Panc1 (cell line): Measurements from ENCODE around the gene ABTB2. TPM values are rescaled to one million over a fixed set of nuclear protein-coding genes. Genes with fewer than 3 reads are reported as not detected.

Experiments used
- ATAC-seq: fragments of 200-7000 bp; cut with Tn5 transposase; 2 replicates; pipeline ENCODE4 v1.9.1; 2020; ENCODE audit warnings: mild to moderate bottlenecking, moderate library complexity
- BruUV-seq: library from RNA; stranded (reverse); fragments of 400-500 nt; replicated peaks from 2 replicates; lab custom pipeline; 2021; lab: Mats Ljungman, UMichigan
- CTCF ChIA-PET: fragments of 300-600 bp; sonication (Branson Sonifier 250); formaldehyde crosslinking; loops from one replicate; lab custom pipeline; 2022; ENCODE audit warnings: antibody characterized with exemption; lab: Charles Lee
- POLR2A ChIA-PET: fragments of 300-600 bp; sonication (Branson Sonifier 250); formaldehyde crosslinking; loops from one replicate; lab custom pipeline; 2022; ENCODE audit warnings: antibody characterized with exemption; lab: Charles Lee
- DNase-seq: peaks from one replicate; pipeline ENCODE4 v3.0.0-alpha.2; 2010; ENCODE audit warnings: low read depth, low spot score
- H3K27ac ChIP-seq: 2 replicates; pipeline ENCODE4 v1.5.1; 2011; ENCODE audit warnings: mild to moderate bottlenecking, low read length, inconsistent platforms
- H3K27me3 ChIP-seq: fragments of 200-500 bp; sonication (Bioruptor generic); 2 replicates; pipeline ENCODE4 v1.6.0; 2014; ENCODE audit warnings: low read length, inconsistent platforms; ENCODE audit not compliant: control insufficient read depth, insufficient read depth
- H3K36me3 ChIP-seq: fragments of 200-500 bp; sonication (Bioruptor generic); 2 replicates; pipeline ENCODE4 v1.5.1; 2014; ENCODE audit warnings: inconsistent platforms, mild to moderate bottlenecking, low read length, moderate library complexity; ENCODE audit not compliant: control insufficient read depth, insufficient read depth
- H3K4me1 ChIP-seq: 2 replicates; pipeline ENCODE4 v1.5.1; 2011; ENCODE audit warnings: inconsistent platforms, mild to moderate bottlenecking, low read length, moderate library complexity; ENCODE audit not compliant: control insufficient read depth, insufficient read depth
- H3K4me3 ChIP-seq, 2 experiments: 2 replicates each; pipeline ENCODE4 v1.5.1; 2011 to 2012; ENCODE audit warnings: low read depth in 2 of 2, low read length in 2 of 2, mild to moderate bottlenecking in 2 of 2, inconsistent platforms in 1 of 2, moderate library complexity in 1 of 2
- H3K9me3 ChIP-seq: fragments of 200-500 bp; sonication (Bioruptor generic); 2 replicates; pipeline ENCODE4 v1.5.1; 2014; ENCODE audit warnings: low read depth, mild to moderate bottlenecking, inconsistent platforms, low read length, moderate library complexity; ENCODE audit not compliant: control insufficient read depth, insufficient read depth
- CTCF ChIP-seq: fragments of 450-650 bp; IDR thresholded peaks from 2 replicates; pipeline ENCODE4 v1.5.1; 2017; ENCODE audit warnings: mild to moderate bottlenecking
- POLR2AphosphoS5 ChIP-seq: IDR thresholded peaks from 2 replicates; pipeline ENCODE4 v1.6.1; 2012; ENCODE audit warnings: mild to moderate bottlenecking, low read depth, low read length, moderate library complexity
- REST ChIP-seq, 2 experiments: IDR thresholded peaks; 2 replicates each; pipeline ENCODE4 v1.6.1; 2011 to 2012; ENCODE audit warnings: low read depth in 2 of 2, control low read depth in 1 of 2, low read length in 1 of 2, mild to moderate bottlenecking in 1 of 2, moderate library complexity in 1 of 2; ENCODE audit not compliant: insufficient read depth in 1 of 2
- SIN3A ChIP-seq: IDR thresholded peaks from 2 replicates; pipeline ENCODE4 v1.6.1; 2012; ENCODE audit warnings: low read depth, mild to moderate bottlenecking, low read length, moderate library complexity, borderline replicate concordance; ENCODE audit not compliant: insufficient read depth
- TCF7L2 ChIP-seq: IDR thresholded peaks from 2 replicates; pipeline ENCODE4 v1.6.1; 2011; ENCODE audit warnings: mild to moderate bottlenecking, low read depth, low read length, inconsistent platforms
- in situ Hi-C: cut with HindIII; loops from 2 replicates; pipeline ENCODE4 v1.10.0; 2016; ENCODE audit warnings: low sequenced_read_pairs, low pct_unique_long_range_greater_than_20kb
- intact Hi-C: fragments of 100-400 bp; cut with micrococcal nuclease; formaldehyde crosslinking; loops from one replicate; pipeline ENCODE4 v1.10.0; 2022; ENCODE audit not compliant: unreplicated experiment
- total RNA-seq: library from RNA; stranded (reverse); gene quantifications from one replicate; pipeline ENCODE4 v1.2.1, GENCODE V29; 2021; ENCODE audit not compliant: unreplicated experiment

The ABTB2 gene
- total RNA-seq, 1 experiment from 2014 or later: 22.7 TPM

GRCh38 chr11:34267417-34267816, 90.4 kb downstream of the ABTB2 start:
- POLR2A ChIA-PET: no interaction called here
- intact Hi-C loops: no loop called here
- ATAC-seq (no peak), DNase-seq (no peak)
- BruUV-seq: no TSS peak
- in situ Hi-C loops: no loop called here
- H3K36me3 ChIP-seq: no peaks in the 10 kb centered on the region
- H3K4me1 ChIP-seq: peaks cover 47% of the 10 kb centered on the region
- H3K9me3 ChIP-seq: no peaks in the 10 kb centered on the region
- CTCF ChIA-PET: no interaction called here
- H3K27ac ChIP-seq: peak overlapping the region; percentile 70
- H3K4me3 ChIP-seq: no peak overlapping the region
- no peaks in the 10 kb centered on the region for H3K27me3 ChIP-seq
- TF ChIP-seq POLR2AphosphoS5: no peak
- no peak for TF ChIP-seq TCF7L2
- TF ChIP-seq REST (IDR thresholded peaks at IDR 0.05; ENCODE audit: insufficient read depth in 1 of 2, low read depth in 2 of 2, low read length in 1 of 2): no peak
- no peak for TF ChIP-seq CTCF
- TF ChIP-seq SIN3A: no peak

- in situ Hi-C loops (no loop called here), intact Hi-C loops (no loop called here)
- H3K9me3 ChIP-seq: no peaks in the 10 kb centered on the region
- DNase-seq (no peak), ATAC-seq (no peak)
- POLR2A ChIA-PET: no interaction called here
- H3K4me3 ChIP-seq: no peak overlapping the region
- peaks cover 51% of the 10 kb centered on the region for H3K4me1 ChIP-seq
- peak overlapping the region; percentile 70 for H3K27ac ChIP-seq
- TF ChIP-seq CTCF (no peak), REST (IDR thresholded peaks at IDR 0.05; ENCODE audit: insufficient read depth in 1 of 2, low read depth in 2 of 2, low read length in 1 of 2) (no peak), SIN3A (no peak), TCF7L2 (no peak), POLR2AphosphoS5 (no peak)
- no TSS peak for BruUV-seq
- no peaks in the 10 kb centered on the region for H3K27me3 ChIP-seq
- no peaks in the 10 kb centered on the region for H3K36me3 ChIP-seq
- CTCF ChIA-PET: interaction anchor here (0.6 kb wide), 1 partner anchor 272 kb away, joined by 4 read pairs; no protein-coding TSS in a partner anchor
Measured at GRCh38 chr11:34267013-34267412, 90.8 kb downstream of the ABTB2 start.
